Thymus (tissue), 11 donors: ENCODE results near the gene DYNLT3. TPM values are rescaled to one million over a fixed set of nuclear protein-coding genes. Genes with fewer than 3 reads are reported as not detected.

Source experiments
- DNase-seq, 9 donors: peaks; one replicate each; pipeline ENCODE4 v3.0.0-alpha.2; 2013; ENCODE audit warnings: low spot score in 9 of 9, low read depth in 6 of 9, missing footprints in 1 of 9
- H3K27ac ChIP-seq, 2 donors: one replicate each; pipeline ENCODE4 v1.5.1; 2013; ENCODE audit warnings: control low read depth in 1 of 2, low read depth in 1 of 2, low read length in 1 of 2, mild to moderate bottlenecking in 1 of 2, moderate library complexity in 1 of 2
- H3K27me3 ChIP-seq, 2 donors: one replicate each; pipeline ENCODE4 v1.5.1; 2013; ENCODE audit warnings: low read length in 1 of 2; ENCODE audit not compliant: control insufficient read depth in 2 of 2, insufficient read depth in 1 of 2
- H3K36me3 ChIP-seq, 2 donors: one replicate each; pipeline ENCODE4 v1.5.1; 2013; ENCODE audit warnings: low read length in 1 of 2, mild to moderate bottlenecking in 1 of 2, moderate library complexity in 1 of 2; ENCODE audit not compliant: control insufficient read depth in 2 of 2, insufficient read depth in 2 of 2
- H3K4me1 ChIP-seq, 2 donors: one replicate each; pipeline ENCODE4 v1.5.1; 2013; ENCODE audit warnings: low read length in 2 of 2; ENCODE audit not compliant: control insufficient read depth in 2 of 2, insufficient read depth in 2 of 2
- H3K4me3 ChIP-seq, 2 donors: one replicate each; pipeline ENCODE4 v1.5.1; 2013; ENCODE audit warnings: low read length in 2 of 2, control low read depth in 1 of 2, mild to moderate bottlenecking in 1 of 2
- H3K9me3 ChIP-seq, 2 donors: one replicate each; pipeline ENCODE4 v1.5.1; 2013; ENCODE audit warnings: low read length in 1 of 2, mild to moderate bottlenecking in 1 of 2; ENCODE audit not compliant: control insufficient read depth in 2 of 2, insufficient read depth in 1 of 2
- WGBS: extraction: QIAGEN DNeasy Blood & Tissue Kit; methylation state at CpG from one replicate; pipeline ENCODE4 v1.1.7; 2013; 5-methylcytosine and 5-hydroxymethylcytosine counted together
- polyA plus RNA-seq: library from polyadenylated mRNA; stranded (reverse); fragments of 200-250 nt; gene quantifications from one replicate; pipeline ENCODE4 v1.2.3, GENCODE V29; 2013
- total RNA-seq: library from RNA; stranded (reverse); fragments of 120-200 nt; gene quantifications from one replicate; pipeline ENCODE4 v1.2.4, GENCODE V29; 2013
- donor health status: healthy.

DYNLT3 gene
- total and polyA plus RNA-seq, 2 donors, result 10.4 to 47.4 TPM

- Histone ChIP-seq H3K4me1 (no peaks in the 10 kb centered on the region), H3K27me3 (no peaks in the 10 kb centered on the region), H3K9me3 (no peaks in the 10 kb centered on the region), H3K27ac (no peak overlapping the region), H3K36me3 (no peaks in the 10 kb centered on the region), H3K4me3 (no peak overlapping the region)
- no peak for DNase-seq
- 93% methylated on average over 4 of the region's 4 CpGs for WGBS
Observed at GRCh38 chrX:37876716-37877115, 29.3 kb upstream of the DYNLT3 start.

DNA sequence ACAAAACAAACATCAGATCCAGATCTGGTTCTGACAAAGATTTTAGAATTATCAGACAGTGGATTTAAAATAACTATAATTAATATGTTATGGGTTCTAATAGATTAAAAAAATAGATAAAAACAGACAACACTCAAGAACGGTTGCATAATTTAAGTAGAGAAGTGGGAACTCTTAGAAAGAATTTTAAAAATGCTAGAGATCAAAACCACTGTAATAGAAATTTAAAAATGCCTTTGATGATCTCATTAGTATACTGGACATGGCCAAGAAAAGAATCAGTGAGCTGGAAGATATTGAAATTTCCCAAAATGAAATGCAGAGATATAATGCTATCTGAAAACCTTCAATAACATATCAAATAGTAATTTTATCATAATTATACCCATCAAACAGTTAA is 28.3 kb upstream of the DYNLT3 start:
- DNase-seq, result no peak
- Histone ChIP-seq H3K4me3 (no peak overlapping the region), H3K9me3 (no peaks in the 10 kb centered on the region), H3K27ac (no peak overlapping the region), H3K4me1 (no peaks in the 10 kb centered on the region), H3K36me3 (no peaks in the 10 kb centered on the region), H3K27me3 (no peaks in the 10 kb centered on the region)
- 89% methylated on average over 1 of the region's 1 CpG for WGBS

DNA sequence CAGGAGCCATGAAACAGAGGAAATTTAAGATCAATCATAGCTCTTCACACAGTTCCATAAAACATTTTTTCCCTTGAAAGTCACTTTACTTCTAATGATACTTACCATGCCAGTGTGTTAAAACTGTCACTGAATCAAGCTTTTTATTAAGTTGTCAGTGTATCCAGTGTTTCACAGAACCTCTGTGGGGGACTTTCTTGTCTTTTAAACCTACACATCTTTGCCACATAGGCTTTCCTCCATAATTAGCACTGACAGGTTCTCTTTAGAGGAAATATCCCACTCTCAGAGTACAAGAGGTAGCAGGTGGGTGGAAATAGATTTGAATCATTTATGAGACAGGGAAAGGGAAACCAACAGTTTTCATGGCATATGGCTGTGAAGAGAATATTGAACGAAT is 25.8 kb upstream of the DYNLT3 start:
- DNase-seq, result no peak
- Histone ChIP-seq H3K9me3 (no peaks in the 10 kb centered on the region), H3K4me1 (no peaks in the 10 kb centered on the region), H3K4me3 (no peak overlapping the region), H3K27ac (no peak overlapping the region), H3K27me3 (no peaks in the 10 kb centered on the region), H3K36me3 (no peaks in the 10 kb centered on the region)
- 94% methylated on average over 1 of the region's 1 CpG for WGBS

DNA sequence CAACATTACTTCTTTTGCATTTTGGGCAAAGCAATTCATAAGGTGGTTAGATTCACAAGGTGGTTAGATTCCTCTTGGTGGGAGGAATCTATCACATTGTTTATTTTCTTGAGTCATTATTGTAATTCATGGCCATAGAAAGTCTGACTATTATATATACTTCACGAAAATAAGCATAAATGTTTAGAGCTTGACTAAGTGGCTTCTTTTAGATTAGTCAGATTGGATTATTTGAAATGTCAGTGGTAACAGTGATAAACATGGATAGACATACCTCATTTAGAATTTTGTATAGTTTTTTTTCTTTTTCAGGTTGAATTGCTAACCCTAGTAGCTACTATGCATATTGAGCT is 24.9 kb upstream of the DYNLT3 start:
- Histone ChIP-seq H3K36me3 (no peaks in the 10 kb centered on the region), H3K27me3 (no peaks in the 10 kb centered on the region), H3K27ac (no peak overlapping the region), H3K9me3 (no peaks in the 10 kb centered on the region), H3K4me1 (no peaks in the 10 kb centered on the region), H3K4me3 (no peak overlapping the region)
- 97% methylated on average over 1 of the region's 1 CpG for WGBS
- DNase-seq, result no peak

DNA sequence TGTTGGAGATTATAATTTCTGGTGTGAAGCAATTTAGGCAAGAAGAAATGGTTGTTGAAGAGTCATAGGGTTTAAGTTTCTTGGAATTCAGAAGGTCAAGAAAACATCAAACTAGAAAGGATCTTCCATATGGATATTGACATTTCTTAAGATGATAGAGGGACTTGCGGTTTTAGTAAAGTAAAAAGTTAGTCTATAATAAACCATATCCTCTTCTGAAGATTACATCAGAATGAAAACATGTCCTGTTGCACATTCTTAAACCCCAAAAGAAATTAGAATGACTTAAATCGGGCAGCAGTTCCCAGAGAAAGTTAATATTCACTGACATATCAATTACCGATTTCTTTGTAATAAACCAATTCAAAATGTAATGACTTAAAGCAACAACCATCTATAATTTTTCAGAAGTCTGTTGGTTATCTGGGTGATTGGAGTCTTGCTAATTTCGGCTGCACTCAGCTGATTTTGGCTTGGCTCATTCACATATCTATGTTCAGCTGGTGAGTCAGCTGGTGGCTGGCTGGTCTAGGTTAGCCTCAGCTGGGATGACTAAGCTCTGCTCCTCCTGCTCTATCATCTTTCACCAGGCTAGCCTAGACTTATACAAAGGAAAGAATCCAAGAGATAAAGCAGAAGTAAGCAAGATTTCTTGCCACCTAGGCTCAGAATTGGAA is 24.4 kb upstream of the DYNLT3 start:
- no peak overlapping the region for H3K27ac ChIP-seq
- DNase-seq, result no peak

GRCh38 chrX:37867536-37868153 is 20.3 kb upstream of the DYNLT3 start:
- Histone ChIP-seq H3K27ac (no peak overlapping the region), H3K9me3 (no peaks in the 10 kb centered on the region), H3K27me3 (no peaks in the 10 kb centered on the region), H3K4me1 (no peaks in the 10 kb centered on the region), H3K4me3 (no peak overlapping the region), H3K36me3 (no peaks in the 10 kb centered on the region)
- 33% methylated on average over 3 of the region's 3 CpGs for WGBS
- no peak for DNase-seq

More for the DNA sequence above, 24.4 kb upstream of the DYNLT3 start:
- 68% methylated on average over 4 of the region's 4 CpGs for WGBS
- no peaks in the 10 kb centered on the region for H3K4me1 ChIP-seq
- H3K4me3 ChIP-seq, result no peak overlapping the region
- no peaks in the 10 kb centered on the region for H3K9me3 ChIP-seq
- no peaks in the 10 kb centered on the region for H3K27me3 ChIP-seq
- no peaks in the 10 kb centered on the region for H3K36me3 ChIP-seq

DNA sequence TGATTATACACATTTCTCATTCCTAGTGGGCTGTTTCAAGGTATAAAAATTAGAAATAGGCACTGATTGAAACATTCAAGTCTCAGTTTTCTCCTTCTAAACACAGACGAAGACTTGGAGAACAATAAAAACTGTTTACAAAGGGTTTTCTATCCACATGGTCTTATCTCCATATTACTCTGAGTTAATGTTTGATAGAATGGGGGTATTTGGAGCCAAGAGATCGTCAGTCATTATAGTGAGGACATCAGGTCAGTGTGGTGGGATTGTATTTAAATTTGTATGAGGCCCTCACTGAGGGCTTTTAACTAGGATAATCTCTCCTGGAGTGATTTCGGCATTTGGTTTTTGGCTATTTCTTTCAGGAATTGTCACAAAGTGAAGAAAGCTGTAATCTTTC is 16.4 kb upstream of the DYNLT3 start:
- no peaks in the 10 kb centered on the region for H3K27me3 ChIP-seq
- no peak for DNase-seq
- H3K4me1 ChIP-seq, result no peaks in the 10 kb centered on the region
- no peaks in the 10 kb centered on the region for H3K9me3 ChIP-seq
- no peaks in the 10 kb centered on the region for H3K36me3 ChIP-seq
- H3K4me3 ChIP-seq, result no peak overlapping the region
- 93% methylated on average over 3 of the region's 3 CpGs for WGBS
- no peak overlapping the region for H3K27ac ChIP-seq

- H3K4me3 ChIP-seq, result no peak overlapping the region
- H3K36me3 ChIP-seq, result no peaks in the 10 kb centered on the region
- no peaks in the 10 kb centered on the region for H3K4me1 ChIP-seq
- no peak overlapping the region for H3K27ac ChIP-seq
- DNase-seq, result no peak
- no peaks in the 10 kb centered on the region for H3K9me3 ChIP-seq
- H3K27me3 ChIP-seq, result no peaks in the 10 kb centered on the region
Observed at GRCh38 chrX:37862851-37863250, 15.5 kb upstream of the DYNLT3 start.

DNA sequence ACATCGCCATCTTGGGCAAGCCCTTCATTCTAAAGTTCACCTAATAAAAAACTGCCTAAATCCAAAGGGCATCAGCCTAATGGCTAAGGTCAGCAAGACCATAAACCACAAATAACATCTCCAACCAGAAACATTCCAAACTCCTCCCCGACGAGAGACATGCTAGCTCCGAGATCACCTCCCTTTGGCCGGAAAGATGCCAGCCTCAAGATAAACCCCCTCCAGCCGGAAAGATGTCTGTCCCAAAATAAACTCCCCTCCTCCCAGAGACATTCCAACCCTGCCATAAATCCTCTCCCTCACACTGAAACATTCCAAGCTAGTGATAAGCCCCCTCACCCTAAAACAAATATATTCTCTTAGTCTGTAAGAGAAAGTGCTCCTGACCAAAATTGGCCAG is 13.3 kb upstream of the DYNLT3 start:
- H3K36me3 ChIP-seq, result no peaks in the 10 kb centered on the region
- H3K9me3 ChIP-seq, result no peaks in the 10 kb centered on the region
- no peaks in the 10 kb centered on the region for H3K27me3 ChIP-seq
- no peak overlapping the region for H3K27ac ChIP-seq
- 88% methylated on average over 6 of the region's 6 CpGs for WGBS
- H3K4me1 ChIP-seq, result no peaks in the 10 kb centered on the region
- no peak overlapping the region for H3K4me3 ChIP-seq
- no peak for DNase-seq
